Neural cell (in vitro differentiated cells): ENCODE results near the gene PTPN20. TPM values are rescaled to one million over a fixed set of nuclear protein-coding genes. Genes with fewer than 3 reads are reported as not detected.

Source experiments
- H2AFZ ChIP-seq: fragments of 200-600, 300-800 bp; sonication (generic), shearing (Covaris generic); 2 replicates; pipeline ENCODE4 v1.6.0; 2014; ENCODE audit warnings: low read depth, mild to moderate bottlenecking, antibody characterized with exemption, low read length, moderate library complexity
- H3F3A ChIP-seq: fragments of 200-600 bp; shearing (Covaris generic); 2 replicates; pipeline ENCODE4 v1.6.1; 2016; ENCODE audit warnings: mild to moderate bottlenecking, moderate library complexity, mixed read lengths, antibody characterized with exemption, low read length; ENCODE audit not compliant: insufficient read depth, poor library complexity, severe bottlenecking
- H3K27ac ChIP-seq: fragments of 200-600, 300-800 bp; sonication (generic), shearing (Covaris generic); 2 replicates; pipeline ENCODE4 v1.5.1; 2014; ENCODE audit warnings: mild to moderate bottlenecking, low read length, moderate library complexity
- H3K27me3 ChIP-seq: fragments of 300-800, 200-600 bp; sonication (generic), shearing (Covaris generic); 2 replicates; pipeline ENCODE4 v1.6.0; 2014; ENCODE audit warnings: mild to moderate bottlenecking, low read depth, low read length, moderate library complexity; ENCODE audit not compliant: insufficient read depth
- H3K36me3 ChIP-seq: fragments of 300-800, 200-600 bp; sonication (generic), shearing (Covaris generic); 2 replicates; pipeline ENCODE4 v1.5.1; 2014; ENCODE audit warnings: mild to moderate bottlenecking, antibody characterized with exemption, low read length, moderate library complexity; ENCODE audit not compliant: insufficient read depth
- H3K4me2 ChIP-seq: fragments of 300-800, 200-600 bp; sonication (generic), shearing (Covaris generic); 2 replicates; pipeline ENCODE4 v1.6.0; 2014; ENCODE audit warnings: mild to moderate bottlenecking, low read length
- H3K4me3 ChIP-seq: fragments of 300-800, 200-600 bp; sonication (generic), shearing (Covaris generic); 2 replicates; pipeline ENCODE4 v1.5.1; 2014; ENCODE audit warnings: mild to moderate bottlenecking, low read length, moderate library complexity
- H3K79me2 ChIP-seq: fragments of 200-600 bp; shearing (Covaris generic); replicated peaks from 2 replicates; pipeline ENCODE4 v1.6.0; 2014; ENCODE audit warnings: mild to moderate bottlenecking, low read length, moderate library complexity; ENCODE audit not compliant: insufficient read depth
- H3K9ac ChIP-seq: fragments of 300-800, 200-600 bp; sonication (generic), shearing (Covaris generic); 2 replicates; pipeline ENCODE4 v1.6.1; 2016; ENCODE audit warnings: mild to moderate bottlenecking, low read length, mixed read lengths
- H3K9me2 ChIP-seq: fragments of 200-600 bp; shearing (Covaris generic); 2 replicates; pipeline ENCODE4 v1.6.1; 2016; ENCODE audit warnings: mild to moderate bottlenecking, low read length, mixed read lengths; ENCODE audit not compliant: insufficient read depth
- H3K9me3 ChIP-seq: fragments of 200-600, 300-800 bp; sonication (generic), shearing (Covaris generic); 2 replicates; pipeline ENCODE4 v1.6.1; 2016; ENCODE audit warnings: mild to moderate bottlenecking, mixed run types, low read length, moderate library complexity, mixed read lengths
- H4K20me1 ChIP-seq: fragments of 200-600 bp; shearing (Covaris generic); 2 replicates; pipeline ENCODE4 v1.6.1; 2016; ENCODE audit warnings: mild to moderate bottlenecking, mixed run types; ENCODE audit not compliant: insufficient read depth
- CTCF ChIP-seq: fragments of 450-650 bp; IDR thresholded peaks from 2 replicates; pipeline ENCODE4 v1.5.1; 2014; ENCODE audit warnings: antibody characterized with exemption, mild to moderate bottlenecking, moderate library complexity; ENCODE audit not compliant: poor library complexity, severe bottlenecking
- EP300 ChIP-seq: fragments of 450-650 bp; conservative IDR thresholded peaks from 2 replicates; pipeline ENCODE4 v1.6.1; 2014; ENCODE audit warnings: antibody characterized with exemption, mild to moderate bottlenecking, moderate library complexity; ENCODE audit not compliant: poor library complexity, severe bottlenecking
- EZH2 ChIP-seq: fragments of 200-600, 300-800 bp; shearing (Covaris generic), sonication (generic); IDR thresholded peaks from 2 replicates; pipeline ENCODE4 v1.6.1; 2014; ENCODE audit warnings: antibody characterized with exemption, low read length, borderline replicate concordance, mild to moderate bottlenecking; ENCODE audit not compliant: insufficient read depth, poor library complexity, severe bottlenecking
- MXI1 ChIP-seq: fragments of 450-650 bp; conservative IDR thresholded peaks from 2 replicates; pipeline ENCODE4 v1.6.1; 2014; ENCODE audit warnings: antibody characterized with exemption, mild to moderate bottlenecking; ENCODE audit not compliant: poor library complexity, severe bottlenecking
- POLR2AphosphoS5 ChIP-seq: IDR thresholded peaks from 2 replicates; pipeline ENCODE4 v1.6.1; 2012
- RAD21 ChIP-seq: fragments of 450-650 bp; conservative IDR thresholded peaks from 2 replicates; pipeline ENCODE4 v1.6.1; 2014; ENCODE audit warnings: antibody characterized with exemption, mild to moderate bottlenecking, moderate library complexity
- REST ChIP-seq: IDR thresholded peaks from 2 replicates; pipeline ENCODE4 v1.6.1; 2012; ENCODE audit warnings: borderline replicate concordance
- SMC3 ChIP-seq: fragments of 450-650 bp; conservative IDR thresholded peaks from 2 replicates; pipeline ENCODE4 v1.6.1; 2014; ENCODE audit warnings: antibody characterized with exemption, mild to moderate bottlenecking, moderate library complexity; ENCODE audit not compliant: poor library complexity
- TAF1 ChIP-seq: IDR thresholded peaks from 2 replicates; pipeline ENCODE4 v1.6.1; 2012; ENCODE audit warnings: low read depth
- polyA plus RNA-seq: library from polyadenylated mRNA; depleted of rRNA; stranded (reverse); fragments of >200 nt; gene quantifications from 2 replicates; pipeline ENCODE4 v1.2.3, GENCODE V29; 2014

PTPN20 gene
- polyA plus RNA-seq, 1 donor from 2014 or later: not detected

GRCh38 chr10:47037654-47038425 lies 126.6 kb downstream of the PTPN20 start:
- no peaks in the 10 kb centered on the region for H3F3A ChIP-seq
- no peaks in the 10 kb centered on the region for H4K20me1 ChIP-seq
- no peak overlapping the region for H3K9ac ChIP-seq
- H2AFZ ChIP-seq: no peak overlapping the region
- H3K79me2 ChIP-seq: no peaks in the 10 kb centered on the region
- H3K27ac ChIP-seq: no peak overlapping the region
- H3K4me2 ChIP-seq: no peak overlapping the region
- no peak overlapping the region for H3K4me3 ChIP-seq
- no peaks in the 10 kb centered on the region for H3K9me2 ChIP-seq
- no peaks in the 10 kb centered on the region for H3K9me3 ChIP-seq
- no peaks in the 10 kb centered on the region for H3K27me3 ChIP-seq
- TF ChIP-seq MXI1 (no peak), CTCF (no peak), REST (no peak), EZH2 (no peak), SMC3 (no peak), EP300 (no peak), RAD21 (no peak), POLR2AphosphoS5 (no peak)
- no peaks in the 10 kb centered on the region for H3K36me3 ChIP-seq

- Histone ChIP-seq H3K9me3 (no peaks in the 10 kb centered on the region), H4K20me1 (no peaks in the 10 kb centered on the region), H3K79me2 (no peaks in the 10 kb centered on the region), H3K27ac (no peak overlapping the region), H3K4me3 (no peak overlapping the region), H3K9me2 (no peaks in the 10 kb centered on the region), H3K4me2 (no peak overlapping the region), H3K36me3 (no peaks in the 10 kb centered on the region), H3K9ac (no peak overlapping the region), H3K27me3 (no peaks in the 10 kb centered on the region), H2AFZ (no peak overlapping the region), H3F3A (no peaks in the 10 kb centered on the region)
- TF ChIP-seq REST (no peak), CTCF (no peak), EZH2 (no peak), RAD21 (no peak), TAF1 (no peak), EP300 (no peak), POLR2AphosphoS5 (no peak)
These were observed 127.8 kb downstream of the PTPN20 start for GRCh38 chr10:47038881-47039561.
